SK-N-SH (cell line): ENCODE measurements around the gene INPP5E. TPM values are rescaled to one million over a fixed set of nuclear protein-coding genes. Genes with fewer than 3 reads are reported as not detected.
A peak's percentile ranks its signal among the peaks of the same experiment; 100 is the strongest.

Experiments used
- CTCF ChIA-PET: fragments of 300-600, 350-600 bp; formaldehyde crosslinking; extraction: SDS; loops from one replicate; lab custom pipeline; 2021; lab: Yijun Ruan, JAX
- POLR2A ChIA-PET: fragments of 350-600 bp; sonication (Branson Sonifier 250); formaldehyde crosslinking; extraction: SDS; loops from one replicate; lab custom pipeline; 2020; ENCODE audit warnings: antibody characterized with exemption, inconsistent platforms; lab: Yijun Ruan, JAX
- DNase-seq: peaks from one replicate; pipeline ENCODE4 v3.0.0; 2012
- H2AFZ ChIP-seq: fragments of 200-600 bp; sonication (generic); 2 replicates; pipeline ENCODE4 v1.8.1; 2016; ENCODE audit warnings: antibody characterized with exemption, mild to moderate bottlenecking, low read depth
- H3F3A ChIP-seq: fragments of 200-600 bp; sonication (generic); replicated peaks from 2 replicates; pipeline ENCODE3; 2016; ENCODE audit warnings: antibody characterized with exemption, mild to moderate bottlenecking; ENCODE audit not compliant: insufficient read depth
- H3K27ac ChIP-seq, 2 experiments: fragments of 200-500 bp in 1 of 2; fragments of 200-600 bp in 1 of 2; sonication (Bioruptor generic) in 1 of 2; sonication (generic), shearing (Covaris generic) in 1 of 2; 2 replicates each; pipeline versions ENCODE4 v1.5.1 to v1.6.1; 2014 to 2016; ENCODE audit warnings: low read depth in 2 of 2, inconsistent platforms in 1 of 2, low read length in 1 of 2, mild to moderate bottlenecking in 1 of 2, mixed read lengths in 1 of 2
- H3K27me3 ChIP-seq: fragments of 200-600 bp; sonication (generic), shearing (Covaris generic); 2 replicates; pipeline ENCODE4 v1.6.1; 2016; ENCODE audit warnings: mixed run types; ENCODE audit not compliant: insufficient read depth
- H3K36me3 ChIP-seq, 2 experiments: fragments of 200-500 bp in 1 of 2; fragments of 200-600 bp in 1 of 2; sonication (Bioruptor generic) in 1 of 2; sonication (generic) in 1 of 2; replicated peaks in 1 of 2; 2 replicates each; pipeline versions ENCODE3 to v1.5.1; 2014 to 2016; ENCODE audit warnings: low read length in 1 of 2, mild to moderate bottlenecking in 1 of 2; ENCODE audit not compliant: insufficient read depth in 2 of 2, control insufficient read depth in 1 of 2
- H3K4me1 ChIP-seq, 2 experiments: fragments of 200-500 bp in 1 of 2; fragments of 200-600 bp in 1 of 2; sonication (Bioruptor generic) in 1 of 2; sonication (generic), shearing (Covaris generic) in 1 of 2; 2 replicates each; pipeline versions ENCODE4 v1.5.1 to v1.6.1; 2014 to 2016; ENCODE audit warnings: low read depth in 1 of 2, low read length in 1 of 2, mixed run types in 1 of 2; ENCODE audit not compliant: insufficient read depth in 2 of 2, control insufficient read depth in 1 of 2
- H3K4me2 ChIP-seq: fragments of 200-600 bp; sonication (generic), shearing (Covaris generic); 2 replicates; pipeline ENCODE4 v1.6.1; 2017; ENCODE audit warnings: mixed run types
- H3K4me3 ChIP-seq, 2 experiments: fragments of 200-500 bp in 1 of 2; fragments of 200-600 bp in 1 of 2; sonication (Bioruptor generic) in 1 of 2; sonication (generic), shearing (Covaris generic) in 1 of 2; 2 replicates each; pipeline versions ENCODE4 v1.5.1 to v1.8.1; 2014 to 2016; ENCODE audit warnings: low read depth in 2 of 2, inconsistent platforms in 1 of 2, low read length in 1 of 2, mild to moderate bottlenecking in 1 of 2, mixed read lengths in 1 of 2, moderate library complexity in 1 of 2
- H3K79me2 ChIP-seq: fragments of 200-600 bp; sonication (generic); 2 replicates; pipeline ENCODE4 v1.8.1; 2017; ENCODE audit warnings: mild to moderate bottlenecking; ENCODE audit not compliant: insufficient read depth
- H3K9ac ChIP-seq: fragments of 200-600 bp; sonication (generic); 2 replicates; pipeline ENCODE4 v1.6.1; 2017; ENCODE audit warnings: mixed run types
- H3K9me2 ChIP-seq: fragments of 200-600 bp; sonication (generic); 2 replicates; pipeline ENCODE4 v1.6.1; 2017; ENCODE audit warnings: mixed run types
- H3K9me3 ChIP-seq: fragments of 200-600 bp; sonication (generic); 2 replicates; pipeline ENCODE4 v1.6.1; 2017; ENCODE audit warnings: mixed run types, mild to moderate bottlenecking, moderate library complexity
- H4K20me1 ChIP-seq: fragments of 200-600 bp; sonication (generic); 2 replicates; pipeline ENCODE4 v1.6.1; 2017; ENCODE audit warnings: mild to moderate bottlenecking, mixed run types; ENCODE audit not compliant: insufficient read depth
- CHD2 ChIP-seq: fragments of 150-350 bp; IDR thresholded peaks from 2 replicates; pipeline ENCODE4 v1.6.1; 2018; ENCODE audit warnings: low read length; ENCODE audit not compliant: partially characterized antibody
- CTCF ChIP-seq: fragments of 200-600 bp; sonication (generic); IDR thresholded peaks from 2 replicates; pipeline ENCODE4 v1.6.1; 2017; ENCODE audit warnings: antibody characterized with exemption, mild to moderate bottlenecking, moderate library complexity
- EZH2phosphoT487 ChIP-seq: fragments of 200-600 bp; sonication (generic); IDR thresholded peaks from 2 replicates; pipeline ENCODE4 v1.6.1; 2017; ENCODE audit warnings: low read depth, mixed run types, mild to moderate bottlenecking, antibody characterized with exemption, moderate library complexity, borderline replicate concordance
- FOSL2 ChIP-seq: IDR thresholded peaks from 2 replicates; pipeline ENCODE4 v1.4.0; 2012; ENCODE audit warnings: low read depth, mild to moderate bottlenecking, moderate library complexity, borderline replicate concordance
- GABPA ChIP-seq: IDR thresholded peaks from 2 replicates; pipeline ENCODE4 v1.4.0; 2012; ENCODE audit warnings: low read depth, mild to moderate bottlenecking
- GATA2 ChIP-seq: sonication (generic); formaldehyde crosslinking; IDR thresholded peaks from 2 replicates; pipeline ENCODE4 v1.5.0; 2020; ENCODE audit warnings: mild to moderate bottlenecking, missing genetic modification reagents
- IRF3 ChIP-seq: fragments of 150-350 bp; IDR thresholded peaks from 2 replicates; pipeline ENCODE4 v1.6.1; 2016; ENCODE audit warnings: mild to moderate bottlenecking, low read depth, low read length
- MAX ChIP-seq: IDR thresholded peaks from 2 replicates; pipeline ENCODE4 v1.4.0; 2012; ENCODE audit warnings: low read depth
- NFIC ChIP-seq: IDR thresholded peaks from 2 replicates; pipeline ENCODE4 v1.4.0; 2012; ENCODE audit warnings: borderline replicate concordance
- PBX3 ChIP-seq: IDR thresholded peaks from 2 replicates; pipeline ENCODE4; 2012
- POLR2AphosphoS5 ChIP-seq: IDR thresholded peaks from 2 replicates; pipeline ENCODE4 v1.6.1; 2012; ENCODE audit warnings: low read depth, low read length
- RAD21 ChIP-seq: IDR thresholded peaks from 2 replicates; pipeline ENCODE4 v1.6.1; 2012; ENCODE audit warnings: mild to moderate bottlenecking, low read length
- SMC3 ChIP-seq: IDR thresholded peaks from 2 replicates; pipeline ENCODE4 v1.6.1; 2012; ENCODE audit warnings: low read depth, low read length, improper control_type of control experiment
- USF1 ChIP-seq: IDR thresholded peaks from 2 replicates; pipeline ENCODE4 v1.4.0; 2012; ENCODE audit warnings: low read depth, borderline replicate concordance
- WGBS: methylation state at CpG from one replicate; pipeline ENCODE4 v1.1.6; 2017; ENCODE audit warnings: low lambda C conversion rate; 5-methylcytosine and 5-hydroxymethylcytosine counted together
- polyA plus RNA-seq, 3 experiments: library from polyadenylated mRNA; depleted of rRNA; stranded (reverse); fragments of >200 nt; gene quantifications; 2 replicates each; pipeline ENCODE4 v1.2.3, GENCODE V29; 2012

INPP5E gene
- polyA plus RNA-seq, 1 of the 3 experiments (the other 2 are of a cell fraction): 12.8 TPM

- ChIA-PET POLR2A (interaction anchor here (1.5 to 2.4 kb wide), 2 partner anchors 140 to 146 kb away, joined by 3 to 8 read pairs; no protein-coding TSS in a partner anchor), CTCF (interaction anchor here (0.6 to 8.2 kb wide), 53 partner anchors 10 to 299 kb away, joined by 3 to 320 read pairs (median 5); no protein-coding TSS in a partner anchor)
- H3K27ac ChIP-seq: peak overlapping the region; percentile 99 to 100; a peak in 3 of 4 replicates
- peak overlapping the region; percentile 75 to 78; a peak in 3 of 4 replicates for H3K4me3 ChIP-seq
- H3K4me2 ChIP-seq: peak overlapping the region; percentile 100
- no peak overlapping the region for H2AFZ ChIP-seq
- peaks cover 4% of the 10 kb centered on the region for H3F3A ChIP-seq
- H3K9me2 ChIP-seq: no peaks in the 10 kb centered on the region
- peaks cover 25% of the 10 kb centered on the region for H3K79me2 ChIP-seq
- peak; percentile 81 for DNase-seq
- 36% methylated on average over 18 of the region's 21 CpGs for WGBS
- no peaks in the 10 kb centered on the region for H3K36me3 ChIP-seq
- peak; percentile 27 for TF ChIP-seq CHD2
- TF ChIP-seq IRF3: no peak
- no peak for TF ChIP-seq GABPA
- TF ChIP-seq PBX3: no peak
- TF ChIP-seq RAD21: peak; percentile 76
- TF ChIP-seq NFIC: no peak
- TF ChIP-seq FOSL2: no peak
- TF ChIP-seq MAX: no peak
- TF ChIP-seq GATA2 (CRISPR knock-in tag): no peak
- TF ChIP-seq EZH2phosphoT487: no peak
- peak; percentile 88 for TF ChIP-seq SMC3
- TF ChIP-seq USF1: no peak
- TF ChIP-seq CTCF: peak; percentile 79
- TF ChIP-seq POLR2AphosphoS5: no peak
- peaks cover 17% of the 10 kb centered on the region for H4K20me1 ChIP-seq
- no peaks in the 10 kb centered on the region for H3K27me3 ChIP-seq
- H3K9ac ChIP-seq: peak overlapping the region; percentile 92; the same call in 1 of the 2 replicates
- peaks cover 0 to 22% of the 10 kb centered on the region in 2 experiments; a peak in 2 of 4 replicates for H3K4me1 ChIP-seq
- H3K9me3 ChIP-seq: no peaks in the 10 kb centered on the region
These were observed 45.7 kb upstream of the INPP5E start for GRCh38 chr9:136485049-136486045.
